ENCODE results near the gene CCDC6.

GRCh38 chr10:59774451-59774850 is 131.9 kb downstream of the CCDC6 start:
- TF ChIP-seq POLR2A (IDR thresholded peaks at IDR 0.05) (no peak), CTCF (IDR thresholded peaks at IDR 0.05) (no peak)

Data from ovary (tissue), 3 donors.